Activated naive CD8-positive, alpha-beta T cell treated with anti-CD3 and anti-CD28 coated beads for 36 hours (primary cell): ENCODE measurements around the gene DLG2. TPM values are rescaled to one million over a fixed set of nuclear protein-coding genes. Genes with fewer than 3 reads are reported as not detected.

ENCODE experiments used
- DNase-seq: peaks from one replicate; pipeline ENCODE4 v3.0.0; 2021
- H3K27ac Mint-ChIP-seq: one replicate; pipeline ENCODE4 v1.8.0; 2022; ENCODE audit warnings: mild to moderate bottlenecking, moderate library complexity, mixed read lengths
- H3K27me3 Mint-ChIP-seq: one replicate; pipeline ENCODE4 v1.8.0; 2022; ENCODE audit warnings: mild to moderate bottlenecking, mixed read lengths
- H3K36me3 Mint-ChIP-seq: one replicate; pipeline ENCODE4 v1.8.0; 2021; ENCODE audit warnings: mild to moderate bottlenecking, mixed read lengths
- H3K4me1 Mint-ChIP-seq: one replicate; pipeline ENCODE4 v1.8.0; 2021; ENCODE audit warnings: mixed read lengths
- H3K4me3 Mint-ChIP-seq: one replicate; pipeline ENCODE4 v1.8.0; 2022; ENCODE audit warnings: mild to moderate bottlenecking, moderate library complexity, mixed read lengths
- H3K9me3 Mint-ChIP-seq: one replicate; pipeline ENCODE4 v1.8.0; 2022; ENCODE audit warnings: mixed read lengths
- total RNA-seq, 2 experiments: library from RNA; stranded (reverse); gene quantifications; one replicate each; pipeline ENCODE4 v1.2.3, GENCODE V29; 2021

The DLG2 gene
- total RNA-seq, 2 experiments from 2014 or later: 1.7 to 1.9 TPM

- DNase-seq: no peak
- H3K36me3 Mint-ChIP-seq: no peaks in the 10 kb centered on the region
- H3K4me1 Mint-ChIP-seq: no peaks in the 10 kb centered on the region
Observed at GRCh38 chr11:83493034-83493433, 2134.1 kb downstream of the DLG2 start.

GRCh38 chr11:83483808-83484207 is 2143.3 kb downstream of the DLG2 start:
- H3K27ac Mint-ChIP-seq: no peak overlapping the region
- H3K36me3 Mint-ChIP-seq: no peaks in the 10 kb centered on the region
- no peaks in the 10 kb centered on the region for H3K9me3 Mint-ChIP-seq
- H3K4me3 Mint-ChIP-seq: no peak overlapping the region
- H3K4me1 Mint-ChIP-seq: no peaks in the 10 kb centered on the region
- peaks cover 3% of the 10 kb centered on the region for H3K27me3 Mint-ChIP-seq
- no peak for DNase-seq

More at GRCh38 chr11:83493034-83493433, 2134.1 kb downstream of the DLG2 start:
- Mint-ChIP-seq H3K27ac (no peak overlapping the region), H3K9me3 (no peaks in the 10 kb centered on the region), H3K27me3 (no peaks in the 10 kb centered on the region), H3K4me3 (no peak overlapping the region)

DNA sequence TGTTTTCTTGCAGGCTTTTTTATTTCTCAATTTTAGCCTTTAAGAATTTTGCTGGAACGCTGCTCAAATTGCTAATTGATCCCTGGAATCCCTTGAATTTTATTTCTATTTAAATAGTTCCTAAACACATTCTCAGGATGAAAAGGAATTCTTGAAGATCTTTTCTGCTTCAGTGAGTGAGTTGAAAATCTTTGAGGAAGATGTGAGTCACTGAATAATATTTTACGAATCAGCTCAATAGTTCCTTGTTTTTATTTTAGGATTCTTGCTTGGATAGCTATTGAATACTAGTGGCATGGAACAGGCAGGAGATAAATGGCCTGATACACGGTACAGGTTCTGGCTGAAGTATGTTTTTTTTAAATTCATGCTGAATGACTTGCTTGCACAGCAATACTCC is 2146.3 kb downstream of the DLG2 start:
- no peak overlapping the region for H3K27ac Mint-ChIP-seq
- H3K9me3 Mint-ChIP-seq: no peaks in the 10 kb centered on the region
- H3K27me3 Mint-ChIP-seq: peaks cover 9% of the 10 kb centered on the region
- H3K4me1 Mint-ChIP-seq: no peaks in the 10 kb centered on the region
- no peak for DNase-seq
- H3K36me3 Mint-ChIP-seq: no peaks in the 10 kb centered on the region
- H3K4me3 Mint-ChIP-seq: no peak overlapping the region

DNA sequence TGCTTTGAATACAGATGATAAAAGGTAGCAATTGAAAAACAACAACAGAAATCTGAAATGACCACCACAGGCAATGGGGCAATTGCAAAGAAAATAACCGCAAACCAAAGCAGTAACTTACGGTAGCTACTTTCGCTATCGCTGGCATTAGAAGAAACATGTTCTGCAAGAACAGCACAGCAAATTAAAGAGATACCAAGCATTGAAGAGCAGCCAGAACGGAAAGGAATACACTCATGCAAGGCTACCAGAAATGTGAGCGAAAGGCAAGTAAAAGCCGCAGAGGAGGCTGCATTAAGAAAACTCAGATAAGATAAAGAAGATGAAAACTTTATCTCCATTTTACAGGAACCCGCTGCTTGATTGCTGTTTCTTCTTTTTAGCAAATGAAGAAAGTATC is 2146.9 kb downstream of the DLG2 start:
- DNase-seq: no peak
- Mint-ChIP-seq H3K4me3 (no peak overlapping the region), H3K27me3 (peaks cover 9% of the 10 kb centered on the region), H3K36me3 (no peaks in the 10 kb centered on the region), H3K9me3 (no peaks in the 10 kb centered on the region), H3K27ac (no peak overlapping the region), H3K4me1 (no peaks in the 10 kb centered on the region)

DNA sequence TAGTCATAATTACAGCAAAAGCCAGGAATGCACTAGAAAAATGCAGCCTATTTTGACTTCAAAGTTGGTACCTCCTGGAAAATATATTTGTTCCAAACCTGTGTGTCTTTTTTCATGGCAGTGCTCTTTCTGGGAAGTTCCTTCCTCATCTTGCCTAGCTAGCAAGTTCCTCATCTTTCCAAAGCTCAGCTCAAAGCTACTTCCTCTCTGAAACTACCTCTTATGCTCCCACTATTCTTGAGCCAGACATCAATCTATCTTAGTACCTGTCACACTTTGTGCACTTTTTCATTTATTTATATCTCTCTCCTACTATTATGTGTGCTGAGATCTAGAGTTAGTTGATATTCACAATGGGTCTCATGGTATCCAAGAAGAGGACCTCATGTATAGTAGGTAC is 2149.4 kb downstream of the DLG2 start:
- no peaks in the 10 kb centered on the region for H3K36me3 Mint-ChIP-seq
- DNase-seq: no peak
- peaks cover 9% of the 10 kb centered on the region for H3K27me3 Mint-ChIP-seq
- H3K9me3 Mint-ChIP-seq: no peaks in the 10 kb centered on the region
- H3K4me1 Mint-ChIP-seq: no peaks in the 10 kb centered on the region
- no peak overlapping the region for H3K27ac Mint-ChIP-seq
- H3K4me3 Mint-ChIP-seq: no peak overlapping the region

DNA sequence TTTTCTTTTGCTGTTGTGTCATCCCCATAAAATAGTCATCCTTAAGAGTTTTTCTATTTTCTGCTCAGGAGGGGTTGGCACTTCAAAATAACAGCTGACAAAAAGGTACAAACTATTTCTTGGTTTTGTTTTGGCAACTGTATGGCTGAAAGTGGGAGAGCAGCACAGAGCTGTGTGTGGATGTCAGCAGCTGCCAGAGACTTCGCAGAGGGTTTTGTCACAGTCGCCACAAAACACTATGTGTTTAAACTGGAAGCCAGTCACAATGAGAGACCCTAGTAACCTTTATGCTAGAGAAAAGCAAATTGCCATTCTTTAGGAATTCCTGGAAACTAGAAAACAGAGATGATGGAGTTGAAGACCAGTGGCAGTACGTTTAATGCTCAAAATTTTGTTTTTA is 2151.4 kb downstream of the DLG2 start:
- no peaks in the 10 kb centered on the region for H3K9me3 Mint-ChIP-seq
- H3K4me3 Mint-ChIP-seq: no peak overlapping the region
- no peak overlapping the region for H3K27ac Mint-ChIP-seq
- H3K36me3 Mint-ChIP-seq: no peaks in the 10 kb centered on the region
- H3K27me3 Mint-ChIP-seq: peaks cover 13% of the 10 kb centered on the region
- H3K4me1 Mint-ChIP-seq: no peaks in the 10 kb centered on the region
- no peak for DNase-seq

DNA sequence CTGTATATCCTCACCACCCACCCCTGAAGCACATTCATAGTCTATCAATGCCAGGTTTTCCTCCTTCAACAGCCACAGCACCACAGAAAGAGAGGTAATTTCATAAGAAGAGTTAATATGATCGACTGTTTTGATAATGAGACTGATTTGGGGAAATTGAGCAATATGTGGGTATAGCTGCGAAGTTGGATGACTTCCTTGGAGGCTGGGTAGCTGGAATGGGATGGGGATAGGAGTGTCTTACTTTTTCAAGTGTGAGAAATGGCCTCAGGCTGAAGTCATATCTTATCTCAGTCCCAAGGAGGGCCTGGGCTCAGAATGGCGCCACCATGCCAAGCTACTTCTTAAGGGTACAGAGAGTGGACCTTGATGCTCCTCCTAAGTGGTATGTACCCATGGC is 2153.4 kb downstream of the DLG2 start:
- Mint-ChIP-seq H3K27me3 (peaks cover 15% of the 10 kb centered on the region), H3K4me3 (no peak overlapping the region), H3K4me1 (no peaks in the 10 kb centered on the region), H3K27ac (no peak overlapping the region), H3K9me3 (no peaks in the 10 kb centered on the region), H3K36me3 (no peaks in the 10 kb centered on the region)
- DNase-seq: no peak

GRCh38 chr11:83472806-83473205 is 2154.3 kb downstream of the DLG2 start:
- DNase-seq: no peak
- H3K9me3 Mint-ChIP-seq: no peaks in the 10 kb centered on the region
- H3K27ac Mint-ChIP-seq: no peak overlapping the region
- no peak overlapping the region for H3K4me3 Mint-ChIP-seq
- H3K27me3 Mint-ChIP-seq: peaks cover 12% of the 10 kb centered on the region
- H3K36me3 Mint-ChIP-seq: no peaks in the 10 kb centered on the region
- no peaks in the 10 kb centered on the region for H3K4me1 Mint-ChIP-seq

DNA sequence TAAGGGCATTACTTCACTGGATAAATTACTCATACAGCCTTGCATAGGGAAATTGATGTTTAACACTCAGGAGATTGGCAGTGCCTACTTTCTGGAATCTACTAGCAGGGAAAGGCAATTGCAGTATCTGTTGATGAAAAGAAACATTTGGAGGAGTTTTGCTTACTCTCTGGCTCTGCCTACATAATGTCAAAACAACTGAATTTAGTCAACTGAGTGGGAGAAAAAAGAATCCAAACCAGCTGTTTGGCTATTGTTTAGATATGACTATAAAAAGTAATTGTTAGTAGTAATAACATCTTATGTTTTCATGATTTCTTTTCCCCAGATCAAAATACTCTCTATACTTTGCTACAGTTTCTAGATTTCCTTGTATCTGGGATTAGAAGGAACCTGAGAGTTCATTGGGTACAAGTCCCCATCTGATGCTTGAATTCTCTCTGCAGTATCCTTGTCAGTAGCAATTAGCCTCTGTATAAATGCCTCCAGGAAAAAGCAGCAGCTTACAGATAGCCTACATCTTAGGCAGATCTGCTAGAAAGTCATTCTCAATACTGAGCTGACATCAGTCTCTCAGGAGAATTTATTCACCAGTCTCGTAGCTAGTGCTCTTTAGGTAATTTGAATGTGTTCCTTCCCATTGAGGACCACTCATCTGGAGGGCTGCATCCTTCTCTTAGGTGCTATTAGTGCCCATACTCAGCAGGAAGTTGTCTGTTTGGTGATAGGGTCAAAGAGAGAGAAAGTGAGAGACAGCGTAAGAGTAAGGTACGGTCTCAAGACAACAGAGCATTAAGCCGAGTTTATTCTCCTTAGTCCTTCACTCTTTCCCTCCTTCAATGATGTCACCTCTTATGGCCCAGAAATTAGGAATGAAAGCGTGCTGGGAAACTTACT is 2155.1 kb downstream of the DLG2 start:
- H3K4me1 Mint-ChIP-seq: no peaks in the 10 kb centered on the region
- H3K9me3 Mint-ChIP-seq: no peaks in the 10 kb centered on the region
- H3K27me3 Mint-ChIP-seq: peaks cover 9% of the 10 kb centered on the region
- no peaks in the 10 kb centered on the region for H3K36me3 Mint-ChIP-seq
- no peak overlapping the region for H3K4me3 Mint-ChIP-seq
- no peak overlapping the region for H3K27ac Mint-ChIP-seq
- no peak for DNase-seq

DNA sequence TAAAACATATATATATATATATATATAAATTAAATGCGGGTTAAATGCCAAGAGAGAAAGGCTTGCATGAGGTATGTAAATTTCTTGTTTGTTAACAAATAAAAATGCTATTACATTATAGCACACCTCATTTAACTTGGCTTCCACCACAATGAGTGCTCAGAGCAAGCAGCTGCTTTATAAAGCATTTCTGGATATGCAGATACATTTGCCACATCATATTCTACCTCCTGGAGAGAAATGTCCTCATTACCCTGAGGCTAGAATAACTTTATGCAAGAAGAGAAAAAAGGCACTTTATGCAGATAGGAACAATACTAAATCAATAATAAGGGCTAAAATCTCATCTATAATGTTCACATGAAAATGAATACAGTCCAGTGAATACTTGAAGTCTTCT is 2159.3 kb downstream of the DLG2 start:
- Mint-ChIP-seq H3K9me3 (no peaks in the 10 kb centered on the region), H3K4me3 (no peak overlapping the region), H3K4me1 (no peaks in the 10 kb centered on the region), H3K27ac (no peak overlapping the region), H3K27me3 (peaks cover 9% of the 10 kb centered on the region), H3K36me3 (no peaks in the 10 kb centered on the region)
- no peak for DNase-seq

DNA sequence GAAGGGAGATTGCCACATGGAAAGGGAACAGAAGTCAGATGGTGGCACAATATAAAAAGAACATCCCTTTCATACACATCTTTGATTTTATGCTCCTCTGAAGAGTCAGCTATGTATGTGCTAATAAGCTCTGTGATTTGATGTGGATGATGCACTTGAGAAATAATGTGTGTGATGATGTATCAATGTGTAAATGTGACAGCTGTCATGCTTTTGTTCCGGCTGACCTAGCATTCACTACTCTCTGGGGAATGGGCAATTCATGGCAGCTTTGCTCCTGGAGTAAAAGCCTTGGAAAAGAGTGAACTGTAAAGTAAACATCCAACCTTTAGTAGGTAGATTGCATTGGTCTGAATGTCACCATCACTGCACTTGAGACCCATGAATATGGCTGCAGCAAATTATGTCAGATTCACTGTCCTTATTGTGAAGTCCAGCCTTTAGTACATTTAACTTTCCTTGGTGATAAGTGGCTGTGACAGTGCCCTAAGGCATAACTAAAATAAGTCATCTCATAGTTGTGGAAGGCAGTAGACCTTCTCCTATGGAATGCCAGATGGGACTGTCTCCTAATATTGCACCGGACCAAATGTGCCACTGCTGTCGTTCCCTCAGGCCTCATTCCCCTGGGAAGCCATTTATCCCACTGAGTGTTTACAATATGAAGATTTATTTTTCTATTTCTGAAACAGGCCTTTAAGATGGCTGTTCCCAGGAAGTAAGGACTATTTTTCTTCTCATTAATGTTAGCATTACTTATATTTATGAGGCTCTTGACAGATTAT is 2162.8 kb downstream of the DLG2 start:
- no peak overlapping the region for H3K4me3 Mint-ChIP-seq
- DNase-seq: no peak
- no peaks in the 10 kb centered on the region for H3K4me1 Mint-ChIP-seq
- peaks cover under 1% of the 10 kb centered on the region for H3K27me3 Mint-ChIP-seq
- no peak overlapping the region for H3K27ac Mint-ChIP-seq
- no peaks in the 10 kb centered on the region for H3K36me3 Mint-ChIP-seq
- no peaks in the 10 kb centered on the region for H3K9me3 Mint-ChIP-seq

GRCh38 chr11:83459798-83460197 is 2167.3 kb downstream of the DLG2 start:
- Mint-ChIP-seq H3K27ac (no peak overlapping the region), H3K4me3 (no peak overlapping the region), H3K36me3 (no peaks in the 10 kb centered on the region), H3K9me3 (no peaks in the 10 kb centered on the region), H3K27me3 (no peaks in the 10 kb centered on the region), H3K4me1 (no peaks in the 10 kb centered on the region)
- DNase-seq: no peak

- Mint-ChIP-seq H3K4me1 (no peaks in the 10 kb centered on the region), H3K9me3 (no peaks in the 10 kb centered on the region), H3K36me3 (no peaks in the 10 kb centered on the region), H3K27me3 (no peaks in the 10 kb centered on the region), H3K4me3 (no peak overlapping the region), H3K27ac (no peak overlapping the region)
- DNase-seq: no peak
Observed at GRCh38 chr11:83456566-83456965, 2170.6 kb downstream of the DLG2 start.

- DNase-seq: no peak
- no peaks in the 10 kb centered on the region for H3K4me1 Mint-ChIP-seq
- H3K9me3 Mint-ChIP-seq: no peaks in the 10 kb centered on the region
- no peak overlapping the region for H3K27ac Mint-ChIP-seq
- H3K36me3 Mint-ChIP-seq: no peaks in the 10 kb centered on the region
- no peak overlapping the region for H3K4me3 Mint-ChIP-seq
- H3K27me3 Mint-ChIP-seq: no peaks in the 10 kb centered on the region
Observed at GRCh38 chr11:83456075-83456474, 2171.1 kb downstream of the DLG2 start.

GRCh38 chr11:83455356-83455755 is 2171.8 kb downstream of the DLG2 start:
- no peak for DNase-seq
- H3K4me3 Mint-ChIP-seq: no peak overlapping the region
- H3K9me3 Mint-ChIP-seq: no peaks in the 10 kb centered on the region
- H3K27ac Mint-ChIP-seq: no peak overlapping the region
- no peaks in the 10 kb centered on the region for H3K4me1 Mint-ChIP-seq
- no peaks in the 10 kb centered on the region for H3K27me3 Mint-ChIP-seq
- H3K36me3 Mint-ChIP-seq: no peaks in the 10 kb centered on the region
